Endothelial cell of umbilical vein (primary cell): Measurements from ENCODE around the gene CNTNAP2. TPM values are rescaled to one million over a fixed set of nuclear protein-coding genes. Genes with fewer than 3 reads are reported as not detected.

ENCODE experiments used
- BruUV-seq: library from RNA; stranded (reverse); fragments of 400-500 nt; replicated peaks from 2 replicates; lab custom pipeline; 2021; lab: Mats Ljungman, UMichigan
- CTCF ChIA-PET: fragments of 300-600, 350-600 bp; sonication (Branson Sonifier 250); formaldehyde crosslinking; loops from one replicate; lab custom pipeline; 2021; ENCODE audit warnings: antibody characterized with exemption, inconsistent platforms; lab: Charles Lee
- POLR2A ChIA-PET: fragments of 300-600, 350-600 bp; sonication (Branson Sonifier 250); formaldehyde crosslinking; loops from one replicate; lab custom pipeline; 2021; ENCODE audit warnings: antibody characterized with exemption, inconsistent platforms; lab: Charles Lee
- DNase-seq: peaks from one replicate; pipeline ENCODE4 v3.0.0-alpha.2; 2011; ENCODE audit warnings: low read depth, low spot score
- FAIRE-seq: peaks from 2 replicates; lab custom pipeline; 2011; peaks lifted over from hg19 to GRCh38; lab: Jason Lieb, UNC
- H2AFZ ChIP-seq: 2 replicates; pipeline ENCODE4 v1.6.0; 2012; ENCODE audit warnings: low read depth, low read length, control low read depth, inconsistent platforms
- H3K27ac ChIP-seq: 2 replicates; pipeline ENCODE4 v1.5.1; 2011; ENCODE audit warnings: low read depth, mild to moderate bottlenecking, control low read depth, low read length, moderate library complexity; ENCODE audit not compliant: insufficient read depth
- H3K27me3 ChIP-seq, 2 experiments: 2 replicates each; pipeline versions ENCODE4 v1.6.0 to v1.6.1; 2011; ENCODE audit warnings: low read length in 2 of 2, mixed read lengths in 1 of 2; ENCODE audit not compliant: control insufficient read depth in 2 of 2, insufficient read depth in 2 of 2
- H3K36me3 ChIP-seq, 2 experiments: 2 replicates in 1 of 2; 3 replicates in 1 of 2; pipeline ENCODE4 v1.5.1; 2011; ENCODE audit warnings: low read length in 2 of 2, mild to moderate bottlenecking in 1 of 2, moderate library complexity in 1 of 2; ENCODE audit not compliant: control insufficient read depth in 2 of 2, insufficient read depth in 2 of 2; ENCODE audit errors: extremely low read depth in 1 of 2
- H3K4me1 ChIP-seq: 3 replicates; pipeline ENCODE4 v1.5.1; 2011; ENCODE audit warnings: mild to moderate bottlenecking, low read length; ENCODE audit not compliant: control insufficient read depth, insufficient read depth; ENCODE audit errors: extremely low read depth
- H3K4me2 ChIP-seq: 2 replicates; pipeline ENCODE4 v1.6.1; 2011; ENCODE audit warnings: low read length, control low read depth, mixed read lengths; ENCODE audit not compliant: insufficient read depth
- H3K4me3 ChIP-seq, 3 experiments: fragments of 200-600 bp in 1 of 3; sonication (generic), shearing (Covaris generic) in 1 of 3; replicated peaks in 1 of 3; 2 replicates each; pipeline ENCODE4 v1.5.1; 2011 to 2016; ENCODE audit warnings: control low read depth in 3 of 3, low read length in 3 of 3, mild to moderate bottlenecking in 2 of 3, inconsistent platforms in 1 of 3, low read depth in 1 of 3, moderate library complexity in 1 of 3; ENCODE audit not compliant: insufficient read depth in 1 of 3
- H3K79me2 ChIP-seq: 2 replicates; pipeline ENCODE4 v1.6.0; 2012; ENCODE audit warnings: low read length, inconsistent platforms; ENCODE audit not compliant: control insufficient read depth, insufficient read depth
- H3K9ac ChIP-seq: replicated peaks from 2 replicates; pipeline ENCODE3; 2011; ENCODE audit warnings: low read length, control low read depth; ENCODE audit not compliant: insufficient read depth; ENCODE audit errors: extremely low read depth
- H3K9me1 ChIP-seq: replicated peaks from 3 replicates; pipeline ENCODE4 v1.6.0; 2011; ENCODE audit warnings: mild to moderate bottlenecking, low read length; ENCODE audit not compliant: control insufficient read depth, insufficient read depth; ENCODE audit errors: extremely low read depth
- H3K9me3 ChIP-seq: replicated peaks from 2 replicates; pipeline ENCODE4 v1.5.1; 2012; ENCODE audit warnings: low read length, inconsistent platforms; ENCODE audit not compliant: control insufficient read depth, insufficient read depth
- H4K20me1 ChIP-seq: replicated peaks from 2 replicates; pipeline ENCODE3; 2011; ENCODE audit warnings: mild to moderate bottlenecking, low read length; ENCODE audit not compliant: control insufficient read depth, insufficient read depth; ENCODE audit errors: extremely low read depth
- CTCF ChIP-seq, 2 donors: IDR thresholded peaks; 1 replicate in 1 of 2; 2 replicates in 1 of 2; pipeline ENCODE4 v1.5.1; 2011; ENCODE audit warnings: low read length in 2 of 2, mild to moderate bottlenecking in 2 of 2, moderate library complexity in 2 of 2, control low read depth in 1 of 2, inconsistent platforms in 1 of 2, low read depth in 1 of 2; ENCODE audit not compliant: insufficient read depth in 1 of 2; ENCODE audit errors: extremely low read depth in 1 of 2
- EZH2 ChIP-seq: IDR thresholded peaks from 2 replicates; pipeline ENCODE4 v1.6.1; 2012; ENCODE audit warnings: borderline replicate concordance, low read depth, mild to moderate bottlenecking, moderate library complexity, low read length, inconsistent platforms; ENCODE audit not compliant: severe bottlenecking
- FOS ChIP-seq: IDR thresholded peaks from 2 replicates; pipeline ENCODE4 v1.6.1; 2011; ENCODE audit warnings: mild to moderate bottlenecking, low read length, moderate library complexity, borderline replicate concordance; ENCODE audit not compliant: insufficient read depth
- GATA2 ChIP-seq: IDR thresholded peaks from 2 replicates; pipeline ENCODE4 v1.7.0; 2011; ENCODE audit warnings: low read depth, mild to moderate bottlenecking, moderate library complexity, mixed read lengths, low read length; ENCODE audit not compliant: insufficient read length, insufficient read depth
- MAX ChIP-seq: IDR thresholded peaks from 2 replicates; pipeline ENCODE4 v1.6.1; 2011; ENCODE audit not compliant: insufficient read depth, insufficient read length
- dilution Hi-C: fragments of 300-500 bp; cut with MboI; formaldehyde crosslinking; loops from one replicate; pipeline ENCODE4 v1.15.0; 2019; ENCODE audit warnings: low sequenced_read_pairs; ENCODE audit not compliant: extremely low pct_ligation_motif_present
- intact Hi-C: fragments of 100-400 bp; cut with micrococcal nuclease; formaldehyde crosslinking; loops from one replicate; pipeline ENCODE4 v1.10.0; 2022
- polyA plus RNA-seq, 4 experiments: library from polyadenylated mRNA; depleted of rRNA in 3 of 4; stranded (reverse) in 3 of 4; unstranded in 1 of 4; fragments of >200 nt; gene quantifications; 2 replicates each; pipeline versions ENCODE4 v1.2.1 to v1.2.3, GENCODE V29; 2011 to 2012; ENCODE audit warnings: missing spikeins in 1 of 4
- total RNA-seq: library from RNA; stranded (reverse); gene quantifications from 2 replicates; pipeline ENCODE4 v1.2.3, GENCODE V29; 2021

Gene CNTNAP2
- total and polyA plus RNA-seq, 2 donors (not counting 3 experiments of a cell fraction or from before 2014, with no cell fraction given): not detected

- H3K4me1 ChIP-seq: no peaks in the 10 kb centered on the region
- H3K4me3 ChIP-seq: no peak overlapping the region
- DNase-seq (no peak), FAIRE-seq (no peak)
- TF ChIP-seq EZH2 (no peak), GATA2 (no peak), CTCF (IDR thresholded peaks at IDR 0.05; ENCODE audit: extremely low read depth in 1 of 2, insufficient read depth in 1 of 2, low read depth in 1 of 2, low read length in 2 of 2) (no peak), MAX (no peak), FOS (no peak)
- intact Hi-C loops: no loop called here
- no peak overlapping the region for H2AFZ ChIP-seq
- dilution Hi-C loops: no loop called here
- no peaks in the 10 kb centered on the region for H3K9me1 ChIP-seq
- H3K9ac ChIP-seq: no peak overlapping the region
- no peaks in the 10 kb centered on the region for H3K36me3 ChIP-seq
- ChIA-PET POLR2A (no interaction called here), CTCF (no interaction called here)
- no peaks in the 10 kb centered on the region for H3K9me3 ChIP-seq
- H3K27ac ChIP-seq: no peak overlapping the region
- H3K4me2 ChIP-seq: no peak overlapping the region
- no peaks in the 10 kb centered on the region for H3K27me3 ChIP-seq
- H3K79me2 ChIP-seq: no peaks in the 10 kb centered on the region
- H4K20me1 ChIP-seq: no peaks in the 10 kb centered on the region
- no TSS peak for BruUV-seq
These were observed 1159.5 kb downstream of the CNTNAP2 start for GRCh38 chr7:147276106-147276505.
